Measurements from ENCODE around the gene ZNF263.

The ZNF263 gene

DNA sequence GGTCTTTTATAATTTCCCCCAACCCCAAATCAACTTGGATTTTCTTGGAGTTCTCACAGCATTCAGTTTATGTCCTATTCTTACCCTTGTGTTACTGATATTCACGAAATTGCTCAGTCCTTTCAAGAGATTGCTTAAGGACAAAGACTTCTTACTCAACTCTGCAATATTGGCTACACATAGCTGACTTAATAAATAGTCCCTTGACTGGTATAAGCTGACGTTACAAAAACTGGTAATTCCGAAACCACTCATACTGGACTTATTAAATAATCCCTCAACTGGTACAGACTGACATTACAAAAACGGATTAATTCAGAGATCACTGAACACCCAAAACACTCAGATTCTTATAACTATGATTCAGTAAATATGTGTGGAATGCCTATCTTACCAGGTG, 21.1 kb downstream of the ZNF263 start:
- Histone ChIP-seq H3K27me3 (ENCODE audit: insufficient read depth, poor library complexity, severe bottlenecking) (no peaks in the 10 kb centered on the region), H3K27ac (replicated peaks) (peak overlapping the region; percentile 95; the same call in 1 of the 2 replicates), H3K4me3 (replicated peaks; ENCODE audit: insufficient read depth, low read length) (no peak overlapping the region; the same call in 1 of the 2 replicates)
- no peak for DNase-seq (ENCODE audit: low read depth in 1 of 2, low spot score in 1 of 2)
- TF ChIP-seq, protein P1, sequence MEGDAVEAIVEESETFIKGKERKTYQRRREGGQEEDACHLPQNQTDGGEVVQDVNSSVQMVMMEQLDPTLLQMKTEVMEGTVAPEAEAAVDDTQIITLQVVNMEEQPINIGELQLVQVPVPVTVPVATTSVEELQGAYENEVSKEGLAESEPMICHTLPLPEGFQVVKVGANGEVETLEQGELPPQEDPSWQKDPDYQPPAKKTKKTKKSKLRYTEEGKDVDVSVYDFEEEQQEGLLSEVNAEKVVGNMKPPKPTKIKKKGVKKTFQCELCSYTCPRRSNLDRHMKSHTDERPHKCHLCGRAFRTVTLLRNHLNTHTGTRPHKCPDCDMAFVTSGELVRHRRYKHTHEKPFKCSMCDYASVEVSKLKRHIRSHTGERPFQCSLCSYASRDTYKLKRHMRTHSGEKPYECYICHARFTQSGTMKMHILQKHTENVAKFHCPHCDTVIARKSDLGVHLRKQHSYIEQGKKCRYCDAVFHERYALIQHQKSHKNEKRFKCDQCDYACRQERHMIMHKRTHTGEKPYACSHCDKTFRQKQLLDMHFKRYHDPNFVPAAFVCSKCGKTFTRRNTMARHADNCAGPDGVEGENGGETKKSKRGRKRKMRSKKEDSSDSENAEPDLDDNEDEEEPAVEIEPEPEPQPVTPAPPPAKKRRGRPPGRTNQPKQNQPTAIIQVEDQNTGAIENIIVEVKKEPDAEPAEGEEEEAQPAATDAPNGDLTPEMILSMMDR (IDR thresholded peaks at IDR 0.05; ENCODE audit: insufficient read depth, low read length), result no peak
- TF ChIP-seq, protein P2, sequence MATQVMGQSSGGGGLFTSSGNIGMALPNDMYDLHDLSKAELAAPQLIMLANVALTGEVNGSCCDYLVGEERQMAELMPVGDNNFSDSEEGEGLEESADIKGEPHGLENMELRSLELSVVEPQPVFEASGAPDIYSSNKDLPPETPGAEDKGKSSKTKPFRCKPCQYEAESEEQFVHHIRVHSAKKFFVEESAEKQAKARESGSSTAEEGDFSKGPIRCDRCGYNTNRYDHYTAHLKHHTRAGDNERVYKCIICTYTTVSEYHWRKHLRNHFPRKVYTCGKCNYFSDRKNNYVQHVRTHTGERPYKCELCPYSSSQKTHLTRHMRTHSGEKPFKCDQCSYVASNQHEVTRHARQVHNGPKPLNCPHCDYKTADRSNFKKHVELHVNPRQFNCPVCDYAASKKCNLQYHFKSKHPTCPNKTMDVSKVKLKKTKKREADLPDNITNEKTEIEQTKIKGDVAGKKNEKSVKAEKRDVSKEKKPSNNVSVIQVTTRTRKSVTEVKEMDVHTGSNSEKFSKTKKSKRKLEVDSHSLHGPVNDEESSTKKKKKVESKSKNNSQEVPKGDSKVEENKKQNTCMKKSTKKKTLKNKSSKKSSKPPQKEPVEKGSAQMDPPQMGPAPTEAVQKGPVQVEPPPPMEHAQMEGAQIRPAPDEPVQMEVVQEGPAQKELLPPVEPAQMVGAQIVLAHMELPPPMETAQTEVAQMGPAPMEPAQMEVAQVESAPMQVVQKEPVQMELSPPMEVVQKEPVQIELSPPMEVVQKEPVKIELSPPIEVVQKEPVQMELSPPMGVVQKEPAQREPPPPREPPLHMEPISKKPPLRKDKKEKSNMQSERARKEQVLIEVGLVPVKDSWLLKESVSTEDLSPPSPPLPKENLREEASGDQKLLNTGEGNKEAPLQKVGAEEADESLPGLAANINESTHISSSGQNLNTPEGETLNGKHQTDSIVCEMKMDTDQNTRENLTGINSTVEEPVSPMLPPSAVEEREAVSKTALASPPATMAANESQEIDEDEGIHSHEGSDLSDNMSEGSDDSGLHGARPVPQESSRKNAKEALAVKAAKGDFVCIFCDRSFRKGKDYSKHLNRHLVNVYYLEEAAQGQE (IDR thresholded peaks at IDR 0.05; ENCODE audit: insufficient replicate concordance, low read depth), result no peak
- TF ChIP-seq POLR2AphosphoS5 (IDR thresholded peaks at IDR 0.05; ENCODE audit: low read depth) (no peak), GABPA (IDR thresholded peaks at IDR 0.05; ENCODE audit: low read depth) (no peak), SPI1 (IDR thresholded peaks at IDR 0.05; ENCODE audit: borderline replicate concordance, low read depth) (no peak)

DNA sequence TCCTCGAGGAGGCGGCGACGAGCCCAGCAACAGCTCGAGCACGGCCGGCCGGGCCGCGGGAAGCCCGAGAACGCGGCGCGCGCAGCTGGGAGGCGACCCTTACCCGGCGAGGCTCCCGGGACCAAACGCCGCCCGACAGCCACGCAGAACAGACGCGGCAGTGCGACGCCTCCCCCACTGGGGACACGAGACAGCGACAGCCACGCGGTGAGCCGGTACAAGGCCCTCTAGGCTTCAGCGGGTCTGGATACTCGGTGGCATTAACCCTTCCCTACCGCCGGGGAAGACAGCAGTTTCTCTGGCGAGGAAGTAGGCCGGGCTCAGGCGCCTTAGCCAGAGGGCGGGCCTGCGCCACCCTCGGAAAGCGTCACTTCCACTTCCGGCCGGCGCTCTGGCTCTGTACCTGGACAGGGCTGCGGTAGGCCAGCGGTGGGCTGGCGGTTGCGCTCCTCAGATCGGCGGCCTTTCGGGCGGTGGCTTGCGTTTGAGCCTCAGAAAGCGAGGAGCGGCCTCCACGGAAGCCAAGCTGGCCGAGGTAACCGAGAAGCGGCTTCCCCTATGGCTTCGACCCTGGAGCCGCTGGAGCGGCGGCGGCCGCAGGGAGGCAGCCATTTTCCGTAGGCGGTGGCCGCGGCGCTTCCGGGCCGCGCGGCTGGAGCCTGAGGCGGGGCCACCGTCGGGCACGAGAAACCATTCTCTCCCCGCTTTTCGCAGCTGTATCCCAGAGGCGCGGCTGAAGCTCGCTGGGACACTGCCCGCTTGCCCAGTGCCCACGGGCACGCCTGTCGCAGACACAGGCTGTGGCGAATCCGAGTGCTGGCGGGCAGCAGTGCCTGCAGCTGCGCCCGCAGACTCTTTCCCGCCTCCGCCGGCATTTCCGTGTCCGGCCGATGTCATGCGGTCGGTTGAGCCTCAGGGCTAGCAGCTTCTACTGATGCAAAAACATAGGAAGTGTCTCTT, 22.1 kb downstream of the ZNF263 start, which contains the start of the genes TIGD7 and ZNF75A:
Gene TIGD7 (minus strand): TSS at position 322 of the 960 bp plus-strand sequence. CDS start 4,816 bp downstream, outside the sequence.
Gene ZNF75A (plus strand): TSS at position 389 of the 960 bp plus-strand sequence. CDS start 2,932 bp downstream, outside the sequence.
- Histone ChIP-seq H3K4me3 (replicated peaks; ENCODE audit: insufficient read depth, low read length) (peak within 1 kb of the TSS; percentile 50), H3K27me3 (ENCODE audit: insufficient read depth, poor library complexity, severe bottlenecking) (no peaks in the 10 kb centered on the region), H3K27ac (replicated peaks) (peak within 1 kb of the TSS; percentile 95)
- TF ChIP-seq, protein P1 (IDR thresholded peaks at IDR 0.05; ENCODE audit: insufficient read depth, low read length), result no peak
- TF ChIP-seq SPI1 (IDR thresholded peaks at IDR 0.05; ENCODE audit: borderline replicate concordance, low read depth) (peak; percentile 55; the same call in 1 of the 2 replicates), POLR2AphosphoS5 (IDR thresholded peaks at IDR 0.05; ENCODE audit: low read depth) (peak; percentile 97), GABPA (IDR thresholded peaks at IDR 0.05; ENCODE audit: low read depth) (peak; percentile 91)
- TF ChIP-seq, protein P2 (IDR thresholded peaks at IDR 0.05; ENCODE audit: insufficient replicate concordance, low read depth), result peak; percentile 68
- peak; percentile 92 to 93 for DNase-seq (ENCODE audit: low read depth in 1 of 2, low spot score in 1 of 2)

DNA sequence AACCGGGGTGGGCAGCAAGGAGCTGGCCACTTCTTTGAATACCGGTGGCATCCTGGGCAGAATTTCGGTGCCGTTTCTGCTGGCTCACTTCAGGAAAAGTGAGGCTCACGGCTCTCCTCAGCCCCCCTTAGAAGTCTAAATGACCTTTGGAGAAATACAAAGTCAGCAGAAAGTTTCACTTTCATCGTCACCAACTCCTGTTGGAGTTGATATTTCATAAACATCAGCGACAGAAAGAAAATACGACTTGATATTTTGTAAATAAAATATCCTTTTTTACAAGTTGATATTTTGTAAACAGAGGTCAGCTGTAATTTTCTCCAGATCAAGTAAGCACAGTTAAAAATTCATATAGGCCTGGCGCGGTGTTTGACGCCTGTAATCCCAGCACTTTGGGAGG, 22.8 kb downstream of the ZNF263 start:
- Histone ChIP-seq H3K4me3 (replicated peaks; ENCODE audit: insufficient read depth, low read length) (peak overlapping the region; percentile 50), H3K27me3 (ENCODE audit: insufficient read depth, poor library complexity, severe bottlenecking) (no peaks in the 10 kb centered on the region), H3K27ac (replicated peaks) (peak overlapping the region; percentile 95)
- TF ChIP-seq POLR2AphosphoS5 (IDR thresholded peaks at IDR 0.05; ENCODE audit: low read depth) (no peak), SPI1 (IDR thresholded peaks at IDR 0.05; ENCODE audit: borderline replicate concordance, low read depth) (no peak), GABPA (IDR thresholded peaks at IDR 0.05; ENCODE audit: low read depth) (no peak)
- TF ChIP-seq, protein P1 (IDR thresholded peaks at IDR 0.05; ENCODE audit: insufficient read depth, low read length), result no peak
- TF ChIP-seq, protein P2 (IDR thresholded peaks at IDR 0.05; ENCODE audit: insufficient replicate concordance, low read depth), result no peak
- DNase-seq (ENCODE audit: low read depth in 1 of 2, low spot score in 1 of 2), result no peak
